Heart right ventricle (tissue), 16 donors: ENCODE measurements around the gene C19orf73. TPM values are rescaled to one million over a fixed set of nuclear protein-coding genes. Genes with fewer than 3 reads are reported as not detected.

Experiments used
- ATAC-seq, 8 donors: fragments of 200-7000 bp; cut with Tn5 transposase; one replicate each; pipeline ENCODE4 v1.9.1; 2020; ENCODE audit warnings: mild to moderate bottlenecking in 8 of 8, moderate library complexity in 8 of 8, moderate number of reproducible peaks in 1 of 8
- DNase-seq, 2 donors: peaks; one replicate each; pipeline ENCODE4 v3.0.0-alpha.2; 2020
- H3K27ac ChIP-seq, 10 donors: fragments of 200-600 bp; sonication (generic) in 2 of 10; one replicate each; pipeline versions ENCODE4 v1.5.0 to v1.8.0; 2020 to 2022; ENCODE audit warnings: mild to moderate bottlenecking in 3 of 10
- H3K27me3 ChIP-seq, 7 donors: fragments of 200-600 bp; one replicate each; pipeline ENCODE4 v1.8.0; 2021 to 2022; ENCODE audit warnings: mild to moderate bottlenecking in 2 of 7
- H3K36me3 ChIP-seq, 9 donors: fragments of 200-600 bp; sonication (generic) in 1 of 9; one replicate each; pipeline versions ENCODE4 v1.5.0 to v1.8.0; 2020 to 2022; ENCODE audit warnings: mild to moderate bottlenecking in 2 of 9
- H3K4me1 ChIP-seq, 9 donors: fragments of 200-600 bp; sonication (generic) in 1 of 9; one replicate each; pipeline versions ENCODE4 v1.5.0 to v1.8.0; 2020 to 2022; ENCODE audit warnings: mild to moderate bottlenecking in 4 of 9
- H3K4me3 ChIP-seq, 10 donors: fragments of 200-600 bp; sonication (generic) in 2 of 10; one replicate each; pipeline versions ENCODE4 v1.5.0 to v1.8.0; 2020 to 2022; ENCODE audit warnings: mild to moderate bottlenecking in 7 of 10, moderate library complexity in 2 of 10
- H3K9me3 ChIP-seq, 11 donors: fragments of 200-600 bp in 10 of 11; sonication (generic) in 2 of 11; one replicate each; pipeline versions ENCODE4 v1.5.0 to v1.8.0; 2013 to 2022; ENCODE audit warnings: mild to moderate bottlenecking in 2 of 11, control low read depth in 1 of 11, moderate library complexity in 1 of 11
- CTCF ChIP-seq, 9 donors: fragments of 200-600 bp; sonication (generic) in 2 of 9; IDR thresholded peaks; one replicate each; pipeline versions ENCODE4 v1.5.0 to v1.8.0; 2021 to 2022; ENCODE audit warnings: antibody characterized with exemption in 9 of 9, mild to moderate bottlenecking in 5 of 9, moderate library complexity in 1 of 9
- WGBS, 2 donors: extraction: QIAGEN DNeasy Blood & Tissue Kit; methylation state at CpG; one replicate each; pipeline ENCODE4 v1.1.7; 2013; ENCODE audit warnings: inconsistent platforms in 1 of 2; 5-methylcytosine and 5-hydroxymethylcytosine counted together
- intact Hi-C, 10 donors: fragments of 100-400 bp; cut with DNase I; formaldehyde crosslinking; loops; one replicate each; pipeline versions ENCODE4 v1.11.1 to v1.14.2; 2022
- polyA plus RNA-seq, 2 donors: library from polyadenylated mRNA; stranded (reverse); fragments of 200-250 nt; gene quantifications; one replicate each; pipeline ENCODE4 v1.2.3, GENCODE V29; 2013
- total RNA-seq, 10 donors: library from RNA; stranded (reverse); fragmentation: NEBNext Ultra II Directional in 3 of 10; extraction: Animal tissue kit (Norgen Biotek cat#: 25700) in 3 of 10; gene quantifications; one replicate each; pipeline versions ENCODE4 v1.2.1 to v1.2.4, GENCODE V29; 2021 to 2023
- donor health status: Arrhythmogenic right ventricular cardiomyopathy.
- donor health status: ischemic (EF 13 %, LVEDD 7.1; RV severe dilation, severe dysfunction).
- donor health status: healthy with polysubstance abuse.
- donor health status: DM: no; HTN: yes; CAD: no.
- donor health status: DM: no; HTN: no; CAD: no.
- donor health status: ischemic (EF 25% LVEDD 6.9; RV normal size, moderate dysfunction).
- donor health status: ischemic (EF 25% LVEDD 5.7; RV mildly dilated, moderate dysfunction).
- donor health status: healthy.
- donor health status: DM: yes; HTN: yes; CAD: no.
- donor health status: Ischemic cardiomyopathy.
- donor health status: ischemic (EF 35%, LVEDD 5.7; RV mildly dilated, moderate dysfunction).
- donor health status: nonischemic (EF 11% LVEDD 7.7; RV severe dilation, severe dysfunction).
- donor health status: DM: yes; HTN: yes; CAD: no.
- donor health status: PGD.
- donor health status: ischemic (EF 29% LVEDD 5.4; RV normal size, mild dysfunction).
- donor health status: nonischemic (EF 23%, LVEDD 6.1; RV moderate dilation, normal function).

The C19orf73 gene
- total and polyA plus RNA-seq, 12 donors: 0.64 to 5.4 (median 1.2) TPM

GRCh38 chr19:49153167-49153809 is 34.3 kb upstream of the C19orf73 start:
- no peak for TF ChIP-seq CTCF (IDR thresholded peaks at IDR 0.05)
- no peak for ATAC-seq
- H3K27ac ChIP-seq: peak overlapping the region in 8 of 10 donors; percentile 27 to 97 (median 86)
- intact Hi-C loops: loop anchor here in 3 of 10 donors (5.0 to 10.0 kb wide), 3 partner anchors 36 to 158 kb away; partner anchors contain the start of genes C19orf73 (in 1 of the 3), GYS1 (in 1 of the 3), PPFIA3 (in 1 of the 3) and RUVBL2 (in 1 of the 3)
- H3K27me3 ChIP-seq: peaks cover 0 to 46% (median 0%) of the 10 kb centered on the region in 7 donors
- 57 to 64% methylated on average over 10 of the region's 10 CpGs for WGBS, 2 donors
- H3K4me3 ChIP-seq: peak overlapping the region; percentile 25 to 91 (median 64)
- no peak for DNase-seq
- H3K36me3 ChIP-seq: no peaks in the 10 kb centered on the region
- H3K9me3 ChIP-seq: no peaks in the 10 kb centered on the region
- peaks cover 5 to 41% (median 32%) of the 10 kb centered on the region in 9 donors for H3K4me1 ChIP-seq

GRCh38 chr19:49152119-49152550 is 33.2 kb upstream of the C19orf73 start:
- peak overlapping the region in 8 of 10 donors; percentile 55 to 97 (median 88) for H3K27ac ChIP-seq
- peak overlapping the region; percentile 0 to 91 (median 64) for H3K4me3 ChIP-seq
- DNase-seq (no peak), ATAC-seq (no peak)
- no peaks in the 10 kb centered on the region for H3K36me3 ChIP-seq
- peaks cover 0 to 37% (median 0%) of the 10 kb centered on the region in 7 donors for H3K27me3 ChIP-seq
- intact Hi-C loops: loop anchor here in 3 of 10 donors (5.0 to 10.0 kb wide), 3 partner anchors 35 to 157 kb away; partner anchors contain the start of genes C19orf73 (in 1 of the 3), GYS1 (in 1 of the 3), PPFIA3 (in 1 of the 3) and RUVBL2 (in 1 of the 3)
- 12 to 20% methylated on average over 10 of the region's 10 CpGs for WGBS, 2 donors
- peaks cover 5 to 44% (median 29%) of the 10 kb centered on the region in 9 donors for H3K4me1 ChIP-seq
- no peak for TF ChIP-seq CTCF (IDR thresholded peaks at IDR 0.05)
- no peaks in the 10 kb centered on the region for H3K9me3 ChIP-seq

- intact Hi-C loops: loop anchor here in 3 of 10 donors (5.0 to 10.0 kb wide), 3 partner anchors 34 to 157 kb away; partner anchors contain the start of genes C19orf73 (in 1 of the 3), GYS1 (in 1 of the 3), PPFIA3 (in 1 of the 3) and RUVBL2 (in 1 of the 3)
- Histone ChIP-seq H3K27me3 (peaks cover 0 to 37% (median 0%) of the 10 kb centered on the region in 7 donors), H3K9me3 (no peaks in the 10 kb centered on the region), H3K4me3 (peak overlapping the region; percentile 0 to 91 (median 69)), H3K4me1 (peaks cover 5 to 48% (median 32%) of the 10 kb centered on the region in 9 donors), H3K36me3 (no peaks in the 10 kb centered on the region), H3K27ac (peak overlapping the region in 8 of 10 donors; percentile 55 to 97 (median 88))
- peak in 1 of 8 donors; percentile 1 for ATAC-seq
- peak; percentile 57 to 70 for DNase-seq
- 9 to 10% methylated on average over 45 of the region's 45 CpGs for WGBS, 2 donors
- no peak for TF ChIP-seq CTCF (IDR thresholded peaks at IDR 0.05)
Measured at GRCh38 chr19:49151267-49152118, 32.5 kb upstream of the C19orf73 start.

- H3K36me3 ChIP-seq: no peaks in the 10 kb centered on the region
- peak overlapping the region in 9 of 10 donors; percentile 79 to 97 (median 86) for H3K27ac ChIP-seq
- ATAC-seq (no peak), DNase-seq (no peak)
- H3K9me3 ChIP-seq: no peaks in the 10 kb centered on the region
- peaks cover 8 to 54% (median 38%) of the 10 kb centered on the region in 9 donors for H3K4me1 ChIP-seq
- TF ChIP-seq CTCF (IDR thresholded peaks at IDR 0.05): no peak
- 8 to 9% methylated on average over 15 to 16 of the region's 16 CpGs for WGBS, 2 donors
- intact Hi-C loops: loop anchor here in 3 of 10 donors (5.0 to 10.0 kb wide), 3 partner anchors 34 to 156 kb away; partner anchors contain the start of genes C19orf73 (in 1 of the 3), GYS1 (in 1 of the 3), PPFIA3 (in 1 of the 3) and RUVBL2 (in 1 of the 3)
- peaks cover 0 to 40% (median 0%) of the 10 kb centered on the region in 7 donors for H3K27me3 ChIP-seq
- peak overlapping the region; percentile 59 to 91 (median 69) for H3K4me3 ChIP-seq
Measured at GRCh38 chr19:49150944-49151243, 32.0 kb upstream of the C19orf73 start.
